ENCODE data around the gene APP. TPM values are rescaled to one million over a fixed set of nuclear protein-coding genes. Genes with fewer than 3 reads are reported as not detected.

APP gene
- total RNA-seq, 1 donor, result 373 TPM

DNA sequence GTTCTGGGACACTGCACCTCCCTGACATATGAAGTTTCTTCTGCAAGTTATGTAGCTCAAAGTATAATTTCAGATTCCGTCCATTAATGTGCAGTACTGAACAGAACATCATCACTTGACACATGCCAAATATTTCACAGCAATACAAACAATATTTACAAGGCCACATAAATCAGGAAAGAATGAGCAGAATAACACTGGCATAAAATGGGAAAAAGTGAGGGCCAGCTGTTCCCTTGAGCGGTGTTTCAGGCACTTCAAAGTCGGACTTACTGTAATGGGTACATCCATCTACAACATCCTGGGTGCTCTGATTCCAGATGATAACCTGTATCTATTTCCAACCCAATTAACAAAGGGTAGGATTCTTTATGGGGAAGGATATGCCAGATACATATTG lies 217.4 kb downstream of the APP start:
- no peaks in the 10 kb centered on the region for H3K27me3 ChIP-seq (ENCODE audit: insufficient read depth, low read length)
- H3K36me3 ChIP-seq (ENCODE audit: insufficient read depth, low read length), result peaks cover 4% of the 10 kb centered on the region
- no peak overlapping the region for H3K27ac ChIP-seq (ENCODE audit: low read depth, low read length)
- TF ChIP-seq, protein P1, sequence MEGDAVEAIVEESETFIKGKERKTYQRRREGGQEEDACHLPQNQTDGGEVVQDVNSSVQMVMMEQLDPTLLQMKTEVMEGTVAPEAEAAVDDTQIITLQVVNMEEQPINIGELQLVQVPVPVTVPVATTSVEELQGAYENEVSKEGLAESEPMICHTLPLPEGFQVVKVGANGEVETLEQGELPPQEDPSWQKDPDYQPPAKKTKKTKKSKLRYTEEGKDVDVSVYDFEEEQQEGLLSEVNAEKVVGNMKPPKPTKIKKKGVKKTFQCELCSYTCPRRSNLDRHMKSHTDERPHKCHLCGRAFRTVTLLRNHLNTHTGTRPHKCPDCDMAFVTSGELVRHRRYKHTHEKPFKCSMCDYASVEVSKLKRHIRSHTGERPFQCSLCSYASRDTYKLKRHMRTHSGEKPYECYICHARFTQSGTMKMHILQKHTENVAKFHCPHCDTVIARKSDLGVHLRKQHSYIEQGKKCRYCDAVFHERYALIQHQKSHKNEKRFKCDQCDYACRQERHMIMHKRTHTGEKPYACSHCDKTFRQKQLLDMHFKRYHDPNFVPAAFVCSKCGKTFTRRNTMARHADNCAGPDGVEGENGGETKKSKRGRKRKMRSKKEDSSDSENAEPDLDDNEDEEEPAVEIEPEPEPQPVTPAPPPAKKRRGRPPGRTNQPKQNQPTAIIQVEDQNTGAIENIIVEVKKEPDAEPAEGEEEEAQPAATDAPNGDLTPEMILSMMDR (IDR thresholded peaks at IDR 0.05; ENCODE audit: extremely low read depth, low read depth, low read length), result no peak
- DNase-seq (ENCODE audit: insufficient read length, low spot score, missing footprints), result no peak
- H3K9me3 ChIP-seq (ENCODE audit: low read depth, low read length), result no peaks in the 10 kb centered on the region
- H3K4me2 ChIP-seq (ENCODE audit: insufficient read depth, low read length), result no peak overlapping the region
- peaks cover 11% of the 10 kb centered on the region for H3K4me1 ChIP-seq (ENCODE audit: insufficient read depth, low read length)
- no peak overlapping the region for H2AFZ ChIP-seq (ENCODE audit: low read length)
- no peaks in the 10 kb centered on the region for H3K79me2 ChIP-seq (ENCODE audit: insufficient read depth, low read length)
- H4K20me1 ChIP-seq (ENCODE audit: insufficient read depth, low read length), result no peaks in the 10 kb centered on the region
- H3K4me3 ChIP-seq (ENCODE audit: insufficient read depth, low read length), result no peak overlapping the region

DNA sequence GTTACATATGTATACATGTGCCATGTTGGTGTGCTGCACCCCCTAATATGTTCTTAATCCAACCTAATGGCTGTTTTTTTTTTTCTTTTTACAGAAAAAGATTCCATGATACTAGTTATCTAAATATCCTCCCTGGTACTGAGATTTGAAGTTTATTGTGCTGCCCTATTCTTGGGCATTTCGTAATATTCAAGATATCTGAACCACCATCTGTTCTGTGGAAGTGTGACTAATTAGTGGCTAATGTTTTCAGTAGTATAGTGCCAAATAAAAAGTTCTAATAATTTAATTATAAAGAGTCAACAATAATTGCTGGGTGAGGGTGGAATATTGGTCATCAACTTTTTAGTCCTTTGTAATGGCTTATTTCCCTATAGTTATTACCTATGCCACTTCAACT lies 218.3 kb downstream of the APP start:
- DNase-seq (ENCODE audit: insufficient read length, low spot score, missing footprints), result no peak
- Histone ChIP-seq H3K27ac (ENCODE audit: low read depth, low read length) (no peak overlapping the region), H3K79me2 (ENCODE audit: insufficient read depth, low read length) (no peaks in the 10 kb centered on the region), H3K36me3 (ENCODE audit: insufficient read depth, low read length) (peaks cover 4% of the 10 kb centered on the region), H3K4me2 (ENCODE audit: insufficient read depth, low read length) (no peak overlapping the region), H3K9me3 (ENCODE audit: low read depth, low read length) (no peaks in the 10 kb centered on the region), H3K4me3 (ENCODE audit: insufficient read depth, low read length) (no peak overlapping the region), H3K27me3 (ENCODE audit: insufficient read depth, low read length) (no peaks in the 10 kb centered on the region), H3K4me1 (ENCODE audit: insufficient read depth, low read length) (peaks cover 5% of the 10 kb centered on the region), H2AFZ (ENCODE audit: low read length) (no peak overlapping the region), H4K20me1 (ENCODE audit: insufficient read depth, low read length) (no peaks in the 10 kb centered on the region)
- TF ChIP-seq, protein P1 (IDR thresholded peaks at IDR 0.05; ENCODE audit: extremely low read depth, low read depth, low read length), result no peak

DNA sequence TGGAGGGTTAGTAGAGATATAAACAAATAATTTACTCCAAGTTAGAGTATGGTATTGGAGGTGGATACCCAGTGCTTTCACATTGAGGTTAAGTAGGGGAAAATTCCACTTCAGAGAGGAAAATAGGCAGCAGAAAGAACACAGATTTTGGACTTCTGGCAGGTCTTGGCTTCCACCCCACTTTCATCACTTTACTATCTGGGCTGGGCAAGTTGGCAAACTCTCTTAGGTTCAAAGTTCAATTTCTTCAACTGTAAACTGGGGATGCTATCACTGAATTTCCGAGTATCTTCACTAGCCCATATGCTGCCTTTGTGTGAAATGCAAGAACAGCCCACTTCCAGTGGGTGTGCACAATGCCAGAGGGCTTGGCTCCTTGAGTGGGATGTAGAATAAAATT lies 220.9 kb downstream of the APP start:
- Histone ChIP-seq H3K27ac (ENCODE audit: low read depth, low read length) (no peak overlapping the region), H3K79me2 (ENCODE audit: insufficient read depth, low read length) (no peaks in the 10 kb centered on the region), H3K27me3 (ENCODE audit: insufficient read depth, low read length) (no peaks in the 10 kb centered on the region), H2AFZ (ENCODE audit: low read length) (no peak overlapping the region), H3K4me3 (ENCODE audit: insufficient read depth, low read length) (no peak overlapping the region), H4K20me1 (ENCODE audit: insufficient read depth, low read length) (no peaks in the 10 kb centered on the region), H3K36me3 (ENCODE audit: insufficient read depth, low read length) (peaks cover 3% of the 10 kb centered on the region), H3K4me2 (ENCODE audit: insufficient read depth, low read length) (no peak overlapping the region), H3K4me1 (ENCODE audit: insufficient read depth, low read length) (peaks cover 3% of the 10 kb centered on the region), H3K9me3 (ENCODE audit: low read depth, low read length) (no peaks in the 10 kb centered on the region)
- no peak for DNase-seq (ENCODE audit: insufficient read length, low spot score, missing footprints)
- TF ChIP-seq, protein P1 (IDR thresholded peaks at IDR 0.05; ENCODE audit: extremely low read depth, low read depth, low read length), result no peak

DNA sequence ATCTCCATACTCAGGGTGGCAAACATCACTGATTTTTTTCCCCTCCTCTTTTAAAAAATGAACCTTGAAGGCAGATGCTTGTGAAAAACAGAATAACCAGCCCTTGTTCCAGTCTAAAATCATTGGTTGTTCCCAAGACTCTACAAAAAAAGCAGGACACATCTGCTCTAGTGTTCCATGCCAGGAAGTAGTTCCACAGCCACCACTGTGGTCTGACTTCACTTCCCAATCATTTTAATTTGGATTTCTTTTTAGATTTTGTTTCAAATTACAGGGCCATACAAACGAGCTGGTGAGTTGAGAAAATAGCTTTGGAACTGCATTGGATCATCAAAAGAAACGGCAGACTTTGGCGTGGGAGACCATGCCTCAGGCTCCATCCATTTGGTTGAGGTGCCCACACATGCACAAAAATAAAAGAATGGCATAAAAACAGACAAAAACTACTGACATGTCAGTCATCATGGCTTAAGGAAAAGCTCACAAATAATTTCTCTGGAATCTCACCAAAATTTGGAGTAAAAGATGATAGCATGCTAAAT lies 225.8 kb downstream of the APP start:
- H3K4me3 ChIP-seq (ENCODE audit: insufficient read depth, low read length), result no peak overlapping the region
- no peaks in the 10 kb centered on the region for H4K20me1 ChIP-seq (ENCODE audit: insufficient read depth, low read length)
- no peak overlapping the region for H3K27ac ChIP-seq (ENCODE audit: low read depth, low read length)
- TF ChIP-seq, protein P1 (IDR thresholded peaks at IDR 0.05; ENCODE audit: extremely low read depth, low read depth, low read length), result no peak
- H3K27me3 ChIP-seq (ENCODE audit: insufficient read depth, low read length), result no peaks in the 10 kb centered on the region
- no peaks in the 10 kb centered on the region for H3K79me2 ChIP-seq (ENCODE audit: insufficient read depth, low read length)
- no peaks in the 10 kb centered on the region for H3K9me3 ChIP-seq (ENCODE audit: low read depth, low read length)
- no peak overlapping the region for H3K4me2 ChIP-seq (ENCODE audit: insufficient read depth, low read length)
- peaks cover 3% of the 10 kb centered on the region for H3K36me3 ChIP-seq (ENCODE audit: insufficient read depth, low read length)
- no peak for DNase-seq (ENCODE audit: insufficient read length, low spot score, missing footprints)
- no peak overlapping the region for H2AFZ ChIP-seq (ENCODE audit: low read length)
- peaks cover 3% of the 10 kb centered on the region for H3K4me1 ChIP-seq (ENCODE audit: insufficient read depth, low read length)

Data from osteoblast (primary cell).